Measurements from ENCODE around the gene ZNF655. TPM values are rescaled to one million over a fixed set of nuclear protein-coding genes. Genes with fewer than 3 reads are reported as not detected.
"Not testable (repeated sequence)": the region's sequence is repeated elsewhere in the genome, so short reads cannot be mapped to it uniquely, and the experiment has no call there.

Gene ZNF655
- total RNA-seq, 2 donors from 2014 or later: 50.8 to 66.7 TPM

- Mint-ChIP-seq H3K27ac (no peak overlapping the region), H3K36me3 (peaks cover 29 to 30% of the 10 kb centered on the region in 2 donors), H3K9me3 (peaks cover 4 to 8% of the 10 kb centered on the region in 2 donors)
- DNase-seq (ENCODE audit: low spot score in 2 of 2) (no peak), ATAC-seq (no peak)
Measured at GRCh38 chr7:99553039-99553438, 5.4 kb upstream of the ZNF655 start.

GRCh38 chr7:99554939-99555338 is 3.5 kb upstream of the ZNF655 start:
- no peak for DNase-seq (ENCODE audit: low spot score in 2 of 2)
- Mint-ChIP-seq H3K9me3 (no peaks in the 10 kb centered on the region), H3K36me3 (peaks cover 22 to 33% of the 10 kb centered on the region in 2 donors), H3K27ac (no peak overlapping the region)
- ATAC-seq: no peak

GRCh38 chr7:99557196-99557607 is 1.2 kb upstream of the ZNF655 start:
- peaks cover 27 to 41% of the 10 kb centered on the region in 2 donors for H3K36me3 Mint-ChIP-seq
- ATAC-seq (no peak), DNase-seq (ENCODE audit: low spot score in 2 of 2) (no peak)
- H3K9me3 Mint-ChIP-seq: no peaks in the 10 kb centered on the region
- peak overlapping the region; percentile 97 to 100 for H3K27ac Mint-ChIP-seq

GRCh38 chr7:99557940-99558305 is 519 bp upstream of the ZNF655 start:
- H3K9me3 Mint-ChIP-seq: no peaks in the 10 kb centered on the region
- H3K27ac Mint-ChIP-seq: peak overlapping the region; percentile 97 to 100
- ATAC-seq (peak; percentile 61), DNase-seq (ENCODE audit: low spot score in 2 of 2) (no peak)
- peaks cover 34 to 48% of the 10 kb centered on the region in 2 donors for H3K36me3 Mint-ChIP-seq

- Mint-ChIP-seq H3K27ac (peak overlapping the region; percentile 97 to 100), H3K9me3 (no peaks in the 10 kb centered on the region), H3K36me3 (peaks cover 45 to 57% of the 10 kb centered on the region in 2 donors)
- ATAC-seq (no peak), DNase-seq (ENCODE audit: low spot score in 2 of 2) (no peak)
Measured at GRCh38 chr7:99559175-99559915, 903 bp downstream of the ZNF655 start.

- Mint-ChIP-seq H3K36me3 (peaks cover 49 to 58% of the 10 kb centered on the region in 2 donors), H3K27ac (peak overlapping the region; percentile 8 to 97), H3K9me3 (no peaks in the 10 kb centered on the region)
- no peak for ATAC-seq
- DNase-seq (ENCODE audit: low spot score in 2 of 2): no peak
Measured at GRCh38 chr7:99560834-99561736, 2.6 kb downstream of the ZNF655 start.

- Mint-ChIP-seq H3K27ac (peak overlapping the region; percentile 48 to 73), H3K9me3 (no peaks in the 10 kb centered on the region), H3K36me3 (peaks cover 49 to 58% of the 10 kb centered on the region in 2 donors)
- DNase-seq (ENCODE audit: low spot score in 2 of 2) (no peak), ATAC-seq (no peak)
Measured at GRCh38 chr7:99561737-99562051, 3.3 kb downstream of the ZNF655 start.

GRCh38 chr7:99562114-99562784 is 3.8 kb downstream of the ZNF655 start:
- peak overlapping the region; percentile 48 to 73 for H3K27ac Mint-ChIP-seq
- H3K9me3 Mint-ChIP-seq: no peaks in the 10 kb centered on the region
- ATAC-seq: no peak
- peaks cover 45 to 56% of the 10 kb centered on the region in 2 donors for H3K36me3 Mint-ChIP-seq
- DNase-seq (ENCODE audit: low spot score in 2 of 2): no peak

- DNase-seq (ENCODE audit: low spot score in 2 of 2) (peak; percentile 54 to 62), ATAC-seq (peak; percentile 74 to 76)
- Mint-ChIP-seq H3K27ac (peak overlapping the region; percentile 57 to 73), H3K36me3 (peaks cover 39 to 50% of the 10 kb centered on the region in 2 donors), H3K9me3 (no peaks in the 10 kb centered on the region)
Measured at GRCh38 chr7:99562832-99563231, 4.4 kb downstream of the ZNF655 start.

- no peaks in the 10 kb centered on the region for H3K9me3 Mint-ChIP-seq
- H3K36me3 Mint-ChIP-seq: peaks cover 34 to 44% of the 10 kb centered on the region in 2 donors
- no peak for ATAC-seq
- DNase-seq (ENCODE audit: low spot score in 2 of 2): no peak
- H3K27ac Mint-ChIP-seq: peak overlapping the region; percentile 10
Measured at GRCh38 chr7:99563650-99564049, 5.2 kb downstream of the ZNF655 start.

- DNase-seq (ENCODE audit: low spot score in 2 of 2); ATAC-seq; H3K9me3 Mint-ChIP-seq; H3K27ac Mint-ChIP-seq: not testable (repeated sequence)
- H3K36me3 Mint-ChIP-seq: peaks cover 24 to 36% of the 10 kb centered on the region in 2 donors
Measured at GRCh38 chr7:99568770-99569169, 10.3 kb downstream of the ZNF655 start.

- DNase-seq (ENCODE audit: low spot score in 2 of 2): no peak
- ATAC-seq: no peak
- Mint-ChIP-seq H3K9me3 (no peaks in the 10 kb centered on the region), H3K36me3 (peaks cover 13 to 21% of the 10 kb centered on the region in 2 donors), H3K27ac (peak overlapping the region in 1 of 2 donors; percentile 61)
Measured at GRCh38 chr7:99571768-99572167, 13.3 kb downstream of the ZNF655 start.

- Mint-ChIP-seq H3K36me3 (peaks cover 13 to 21% of the 10 kb centered on the region in 2 donors), H3K9me3 (no peaks in the 10 kb centered on the region), H3K27ac (no peak overlapping the region)
- DNase-seq (ENCODE audit: low spot score in 2 of 2) (no peak), ATAC-seq (peak in 1 of 2 donors; percentile 30)
Measured at GRCh38 chr7:99573257-99573656, 14.8 kb downstream of the ZNF655 start.

- ATAC-seq: no peak
- no peaks in the 10 kb centered on the region for H3K9me3 Mint-ChIP-seq
- H3K36me3 Mint-ChIP-seq: peaks cover 13 to 21% of the 10 kb centered on the region in 2 donors
- H3K27ac Mint-ChIP-seq: peak overlapping the region in 1 of 2 donors; percentile 20
- no peak for DNase-seq (ENCODE audit: low spot score in 2 of 2)
Measured at GRCh38 chr7:99576251-99576650, 17.8 kb downstream of the ZNF655 start.

GRCh38 chr7:99579281-99579955 is 21.0 kb downstream of the ZNF655 start:
- no peaks in the 10 kb centered on the region for H3K9me3 Mint-ChIP-seq
- peak overlapping the region in 1 of 2 donors; percentile 75 for H3K27ac Mint-ChIP-seq
- DNase-seq (ENCODE audit: low spot score in 2 of 2): no peak
- ATAC-seq: no peak
- no peaks in the 10 kb centered on the region for H3K36me3 Mint-ChIP-seq
